CD14-positive monocyte (primary cell): Measurements from ENCODE around the gene GLP1R. TPM values are rescaled to one million over a fixed set of nuclear protein-coding genes. Genes with fewer than 3 reads are reported as not detected.

Source experiments
- DNase-seq, 3 donors: peaks; one replicate each; pipeline ENCODE4 v3.0.0-alpha.2; 2011 to 2022
- H2AFZ ChIP-seq: 2 replicates; pipeline ENCODE4 v1.6.0; 2012; ENCODE audit warnings: mild to moderate bottlenecking, low read depth, low read length, inconsistent platforms; ENCODE audit not compliant: insufficient read depth, poor library complexity, severe bottlenecking
- H3K27ac ChIP-seq, 2 donors: 1 replicate in 1 of 2; 2 replicates in 1 of 2; pipeline ENCODE4 v1.5.1; 2012 to 2013; ENCODE audit warnings: low read length in 2 of 2, control low read depth in 1 of 2, inconsistent platforms in 1 of 2, low read depth in 1 of 2, mild to moderate bottlenecking in 1 of 2
- H3K27me3 ChIP-seq, 2 donors: one replicate each; pipeline versions ENCODE4 v1.6.0 to v1.6.1; 2011 to 2013; ENCODE audit warnings: low read length in 2 of 2; ENCODE audit not compliant: control insufficient read depth in 2 of 2, insufficient read depth in 2 of 2
- H3K36me3 ChIP-seq, 2 donors: replicated peaks in 1 of 2; 1 replicate in 1 of 2; 2 replicates in 1 of 2; pipeline versions ENCODE4 v1.5.1 to v1.6.1; 2012 to 2013; ENCODE audit warnings: low read length in 2 of 2, control low read depth in 1 of 2, inconsistent platforms in 1 of 2, mild to moderate bottlenecking in 1 of 2; ENCODE audit not compliant: insufficient read depth in 2 of 2, control insufficient read depth in 1 of 2
- H3K4me1 ChIP-seq, 2 donors: 1 replicate in 1 of 2; 2 replicates in 1 of 2; pipeline versions ENCODE4 v1.5.1 to v1.6.1; 2012 to 2013; ENCODE audit warnings: low read length in 2 of 2, control low read depth in 1 of 2, inconsistent platforms in 1 of 2, mild to moderate bottlenecking in 1 of 2, moderate library complexity in 1 of 2; ENCODE audit not compliant: insufficient read depth in 2 of 2, control insufficient read depth in 1 of 2
- H3K4me2 ChIP-seq: replicated peaks from 2 replicates; pipeline ENCODE3; 2012; ENCODE audit warnings: low read length, moderate library complexity, mild to moderate bottlenecking; ENCODE audit not compliant: poor library complexity, severe bottlenecking; ENCODE audit errors: extremely low read depth
- H3K4me3 ChIP-seq, 3 experiments: fragments of 200-600 bp in 1 of 3; sonication (generic) in 1 of 3; replicated peaks in 1 of 3; 1 replicate in 2 of 3; 2 replicates in 1 of 3; pipeline ENCODE4 v1.5.1; 2011 to 2013; ENCODE audit warnings: low read length in 3 of 3, mild to moderate bottlenecking in 3 of 3, control low read depth in 2 of 3, low read depth in 2 of 3, inconsistent platforms in 1 of 3, moderate library complexity in 1 of 3
- H3K79me2 ChIP-seq: 2 replicates; pipeline ENCODE4 v1.6.0; 2012; ENCODE audit warnings: mild to moderate bottlenecking, control low read depth, inconsistent platforms, low read length, moderate library complexity; ENCODE audit not compliant: insufficient read depth
- H3K9ac ChIP-seq: 2 replicates; pipeline ENCODE4 v1.6.0; 2017; ENCODE audit warnings: low read length, mild to moderate bottlenecking; ENCODE audit not compliant: insufficient read depth, poor library complexity, severe bottlenecking
- H3K9me3 ChIP-seq, 2 donors: replicated peaks in 1 of 2; 1 replicate in 1 of 2; 2 replicates in 1 of 2; pipeline versions ENCODE4 v1.5.1 to v1.6.1; 2012 to 2013; ENCODE audit warnings: low read length in 2 of 2, control low read depth in 1 of 2; ENCODE audit not compliant: control insufficient read depth in 1 of 2, insufficient read depth in 1 of 2
- H4K20me1 ChIP-seq: 2 replicates; pipeline ENCODE4 v1.6.0; 2012; ENCODE audit warnings: mild to moderate bottlenecking, low read length, control low read depth, moderate library complexity; ENCODE audit not compliant: insufficient read depth
- H3K27ac Mint-ChIP-seq, 7 donors: one replicate each; pipeline ENCODE4 v1.8.0; 2020; ENCODE audit warnings: mild to moderate bottlenecking in 7 of 7, mixed read lengths in 7 of 7, moderate library complexity in 6 of 7, inconsistent platforms in 2 of 7
- H3K27me3 Mint-ChIP-seq, 3 donors: one replicate each; pipeline ENCODE4 v1.8.0; 2021 to 2022; ENCODE audit warnings: low read depth in 3 of 3, mild to moderate bottlenecking in 3 of 3, mixed read lengths in 3 of 3, moderate library complexity in 3 of 3, inconsistent platforms in 1 of 3
- H3K36me3 Mint-ChIP-seq, 2 donors: one replicate each; pipeline ENCODE4 v1.8.0; 2020; ENCODE audit warnings: mixed read lengths in 2 of 2, inconsistent platforms in 1 of 2, mild to moderate bottlenecking in 1 of 2
- H3K4me1 Mint-ChIP-seq: one replicate; pipeline ENCODE4 v1.8.0; 2020; ENCODE audit warnings: mild to moderate bottlenecking, mixed read lengths
- H3K4me3 Mint-ChIP-seq, 2 donors: one replicate each; pipeline ENCODE4 v1.8.0; 2020; ENCODE audit warnings: mild to moderate bottlenecking in 2 of 2, mixed read lengths in 2 of 2, moderate library complexity in 1 of 2
- H3K9me3 Mint-ChIP-seq, 7 donors: one replicate each; pipeline ENCODE4 v1.8.0; 2020 to 2022; ENCODE audit warnings: mixed read lengths in 7 of 7, mild to moderate bottlenecking in 6 of 7, moderate library complexity in 6 of 7, inconsistent platforms in 2 of 7
- WGBS: methylation state at CpG from one replicate; pipeline ENCODE4 v1.1.5; 2013; ENCODE audit warnings: missing lambda C conversion rate; ENCODE audit not compliant: insufficient coverage; 5-methylcytosine and 5-hydroxymethylcytosine counted together
- intact Hi-C, 2 donors: fragments of 100-400 bp; cut with micrococcal nuclease; formaldehyde crosslinking; loops; one replicate each; pipeline versions ENCODE4 v1.15.0 to v1.15.1; 2023
- polyA plus RNA-seq, 3 donors: library from polyadenylated mRNA; depleted of rRNA in 1 of 3; unstranded in 2 of 3; stranded (reverse) in 1 of 3; fragments of 300-500 nt in 2 of 3; fragments of >200 nt in 1 of 3; fragmentation: Illumina TruSeq in 2 of 3; gene quantifications; 1 replicate in 2 of 3; 2 replicates in 1 of 3; pipeline ENCODE4 v1.2.3, GENCODE V29; 2012 to 2021
- TF ChIP-seq, protein P1 (sequence below): fragments of 200-600 bp; IDR thresholded peaks from one replicate; pipeline ENCODE4 v1.8.0; 2022; ENCODE audit warnings: antibody characterized with exemption, mild to moderate bottlenecking

GLP1R gene
- polyA plus RNA-seq, 3 donors = not detected

DNA sequence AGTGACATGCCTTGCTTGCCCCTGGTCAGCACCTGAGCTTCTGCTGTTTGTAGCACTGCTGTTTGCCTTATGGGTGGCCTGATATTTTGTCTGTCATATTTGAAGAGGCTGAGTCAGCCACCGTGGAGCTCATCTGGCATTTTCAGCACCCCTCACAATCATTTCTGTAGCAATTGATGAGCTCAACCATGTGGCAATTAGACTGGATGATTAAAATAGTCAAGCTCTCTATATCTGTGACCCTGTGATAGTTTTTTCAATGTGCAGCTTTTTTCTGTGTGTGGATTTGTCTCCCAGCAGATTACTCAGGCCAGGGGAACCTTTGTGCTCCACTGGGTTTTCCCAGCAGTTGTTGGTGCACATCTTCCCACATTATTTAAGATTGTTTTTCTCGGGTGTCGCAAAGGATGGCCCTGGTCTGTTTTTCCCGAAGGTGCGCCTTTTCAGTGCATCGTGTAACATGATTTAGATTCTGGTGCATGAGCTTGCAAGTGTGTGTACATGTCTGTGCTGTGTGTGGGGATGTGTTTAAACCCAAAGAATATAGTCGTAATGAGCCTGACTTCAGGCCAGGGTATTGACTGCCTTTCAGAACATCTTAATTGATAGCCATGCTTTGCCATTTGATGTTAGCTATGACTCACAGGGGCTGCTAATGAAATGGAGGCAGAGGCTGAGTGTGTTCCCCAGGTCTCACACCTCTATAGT is 31.6 kb upstream of the GLP1R start:
- H3K9me3 Mint-ChIP-seq = peaks cover 0 to 16% (median 7%) of the 10 kb centered on the region in 7 donors
- Histone ChIP-seq H4K20me1 (no peaks in the 10 kb centered on the region), H3K27me3 (peaks cover 4 to 5% of the 10 kb centered on the region in 2 donors), H3K27ac (no peak overlapping the region), H3K4me2 (no peak overlapping the region), H3K36me3 (no peaks in the 10 kb centered on the region), H2AFZ (no peak overlapping the region), H3K9me3 (no peaks in the 10 kb centered on the region), H3K4me1 (no peaks in the 10 kb centered on the region), H3K79me2 (no peaks in the 10 kb centered on the region), H3K4me3 (no peak overlapping the region), H3K9ac (no peak overlapping the region)
- H3K27me3 Mint-ChIP-seq = peaks cover 6 to 13% (median 7%) of the 10 kb centered on the region in 3 donors
- no peaks in the 10 kb centered on the region for H3K36me3 Mint-ChIP-seq
- no peak overlapping the region for H3K27ac Mint-ChIP-seq
- no peak overlapping the region for H3K4me3 Mint-ChIP-seq
- intact Hi-C loops = no loop called here
- WGBS = 100% methylated on average over 2 of the region's 7 CpGs
- no peak for DNase-seq
- H3K4me1 Mint-ChIP-seq = no peaks in the 10 kb centered on the region
- TF ChIP-seq, protein P1, sequence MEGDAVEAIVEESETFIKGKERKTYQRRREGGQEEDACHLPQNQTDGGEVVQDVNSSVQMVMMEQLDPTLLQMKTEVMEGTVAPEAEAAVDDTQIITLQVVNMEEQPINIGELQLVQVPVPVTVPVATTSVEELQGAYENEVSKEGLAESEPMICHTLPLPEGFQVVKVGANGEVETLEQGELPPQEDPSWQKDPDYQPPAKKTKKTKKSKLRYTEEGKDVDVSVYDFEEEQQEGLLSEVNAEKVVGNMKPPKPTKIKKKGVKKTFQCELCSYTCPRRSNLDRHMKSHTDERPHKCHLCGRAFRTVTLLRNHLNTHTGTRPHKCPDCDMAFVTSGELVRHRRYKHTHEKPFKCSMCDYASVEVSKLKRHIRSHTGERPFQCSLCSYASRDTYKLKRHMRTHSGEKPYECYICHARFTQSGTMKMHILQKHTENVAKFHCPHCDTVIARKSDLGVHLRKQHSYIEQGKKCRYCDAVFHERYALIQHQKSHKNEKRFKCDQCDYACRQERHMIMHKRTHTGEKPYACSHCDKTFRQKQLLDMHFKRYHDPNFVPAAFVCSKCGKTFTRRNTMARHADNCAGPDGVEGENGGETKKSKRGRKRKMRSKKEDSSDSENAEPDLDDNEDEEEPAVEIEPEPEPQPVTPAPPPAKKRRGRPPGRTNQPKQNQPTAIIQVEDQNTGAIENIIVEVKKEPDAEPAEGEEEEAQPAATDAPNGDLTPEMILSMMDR = no peak

DNA sequence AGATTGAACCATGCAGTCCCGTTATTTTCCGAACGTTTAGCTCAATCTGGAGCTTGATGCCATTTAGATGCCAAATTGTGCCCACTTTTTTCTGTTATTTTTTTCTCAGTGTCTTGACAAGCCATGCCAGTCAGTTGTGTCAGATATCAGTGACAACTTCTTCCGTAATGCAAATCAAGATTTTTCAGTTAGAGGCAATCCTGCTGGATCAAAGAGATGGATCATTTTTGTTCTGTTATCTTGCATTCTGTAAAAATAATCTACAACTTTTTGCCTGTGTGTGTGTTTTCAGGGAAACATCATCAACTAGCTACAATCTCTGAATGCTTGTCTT is 31.1 kb upstream of the GLP1R start:
- Mint-ChIP-seq H3K4me3 (no peak overlapping the region), H3K27ac (no peak overlapping the region), H3K9me3 (peaks cover 0 to 16% (median 7%) of the 10 kb centered on the region in 7 donors), H3K27me3 (peaks cover 6 to 8% (median 7%) of the 10 kb centered on the region in 3 donors), H3K36me3 (no peaks in the 10 kb centered on the region), H3K4me1 (no peaks in the 10 kb centered on the region)
- no peak overlapping the region for H3K4me2 ChIP-seq
- no peak for DNase-seq
- no peaks in the 10 kb centered on the region for H4K20me1 ChIP-seq
- no peak overlapping the region for H3K27ac ChIP-seq
- 67% methylated on average over 3 of the region's 4 CpGs for WGBS
- TF ChIP-seq, protein P1 = no peak
- H2AFZ ChIP-seq = no peak overlapping the region
- H3K9ac ChIP-seq = no peak overlapping the region
- H3K36me3 ChIP-seq = no peaks in the 10 kb centered on the region
- no peaks in the 10 kb centered on the region for H3K4me1 ChIP-seq
- peaks cover 2 to 3% of the 10 kb centered on the region in 2 donors for H3K27me3 ChIP-seq
- H3K9me3 ChIP-seq = no peaks in the 10 kb centered on the region
- no peaks in the 10 kb centered on the region for H3K79me2 ChIP-seq
- no peak overlapping the region for H3K4me3 ChIP-seq
- intact Hi-C loops = no loop called here
